NCI-H345 (cell line): ENCODE measurements around the gene FOLR2.

ENCODE experiments used
- DNase-seq: peaks from one replicate; lab custom pipeline; 2025; lab: John Stamatoyannopoulos, UW

Gene FOLR2

DNA sequence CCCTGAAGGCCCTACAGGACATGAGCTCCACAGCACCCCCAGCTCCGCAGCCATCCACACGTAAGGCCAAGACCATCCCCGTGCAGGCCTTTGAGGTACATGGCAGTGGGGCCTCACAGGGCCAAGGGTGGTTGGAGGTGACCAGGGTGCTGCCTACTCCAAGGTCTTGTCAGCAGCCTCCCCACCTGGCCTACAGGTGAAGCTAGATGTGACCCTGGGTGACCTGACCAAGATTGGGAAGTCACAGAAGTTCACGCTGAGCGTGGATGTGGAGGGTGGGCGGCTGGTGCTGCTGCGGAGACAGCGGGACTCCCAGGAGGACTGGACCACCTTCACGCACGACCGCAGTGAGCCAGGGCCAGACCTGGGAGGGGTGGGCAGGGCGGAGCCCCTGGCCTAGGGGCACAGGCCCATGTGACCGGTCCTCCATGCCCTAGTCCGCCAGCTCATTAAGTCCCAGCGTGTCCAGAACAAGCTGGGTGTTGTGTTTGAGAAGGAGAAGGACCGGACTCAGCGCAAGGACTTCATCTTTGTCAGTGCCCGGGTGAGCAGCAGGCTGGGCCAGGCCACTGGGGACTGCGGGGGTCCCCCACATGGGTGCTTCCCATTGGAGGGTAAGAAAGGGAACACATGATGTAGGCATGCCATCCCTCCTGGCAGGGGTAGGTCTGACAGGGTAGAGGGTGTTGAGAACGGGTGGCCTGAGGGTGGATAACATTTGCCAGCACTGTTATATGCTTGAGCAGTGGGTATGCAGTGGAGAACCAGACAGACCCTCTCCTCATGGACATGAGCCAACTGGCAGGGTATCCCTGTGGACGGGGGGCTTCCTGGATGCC is 13.6 kb downstream of the FOLR2 start:
- no peak for DNase-seq

DNA sequence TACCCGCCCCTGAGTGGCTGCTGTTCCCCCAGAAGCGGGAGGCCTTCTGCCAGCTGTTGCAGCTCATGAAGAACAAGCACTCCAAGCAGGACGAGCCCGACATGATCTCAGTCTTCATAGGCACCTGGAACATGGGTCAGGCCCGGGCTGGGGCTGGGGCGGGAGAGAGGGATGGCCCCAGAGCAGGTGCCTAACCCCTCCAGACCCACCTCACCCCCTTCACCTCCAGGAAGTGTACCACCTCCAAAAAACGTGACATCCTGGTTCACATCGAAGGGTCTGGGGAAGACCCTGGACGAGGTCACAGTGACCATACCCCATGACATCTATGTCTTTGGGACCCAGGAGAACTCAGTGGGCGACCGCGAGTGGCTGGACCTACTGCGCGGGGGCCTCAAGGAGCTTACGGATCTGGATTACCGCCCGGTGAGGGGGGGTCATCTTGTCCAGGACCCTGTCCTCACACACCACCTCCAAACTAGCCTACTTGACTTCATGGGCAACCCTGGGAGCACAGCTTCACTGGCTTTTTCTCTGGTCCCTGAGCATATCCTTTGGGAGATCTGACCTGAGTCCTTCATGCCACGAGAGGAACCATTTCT is 14.3 kb downstream of the FOLR2 start:
- DNase-seq = no peak

DNA sequence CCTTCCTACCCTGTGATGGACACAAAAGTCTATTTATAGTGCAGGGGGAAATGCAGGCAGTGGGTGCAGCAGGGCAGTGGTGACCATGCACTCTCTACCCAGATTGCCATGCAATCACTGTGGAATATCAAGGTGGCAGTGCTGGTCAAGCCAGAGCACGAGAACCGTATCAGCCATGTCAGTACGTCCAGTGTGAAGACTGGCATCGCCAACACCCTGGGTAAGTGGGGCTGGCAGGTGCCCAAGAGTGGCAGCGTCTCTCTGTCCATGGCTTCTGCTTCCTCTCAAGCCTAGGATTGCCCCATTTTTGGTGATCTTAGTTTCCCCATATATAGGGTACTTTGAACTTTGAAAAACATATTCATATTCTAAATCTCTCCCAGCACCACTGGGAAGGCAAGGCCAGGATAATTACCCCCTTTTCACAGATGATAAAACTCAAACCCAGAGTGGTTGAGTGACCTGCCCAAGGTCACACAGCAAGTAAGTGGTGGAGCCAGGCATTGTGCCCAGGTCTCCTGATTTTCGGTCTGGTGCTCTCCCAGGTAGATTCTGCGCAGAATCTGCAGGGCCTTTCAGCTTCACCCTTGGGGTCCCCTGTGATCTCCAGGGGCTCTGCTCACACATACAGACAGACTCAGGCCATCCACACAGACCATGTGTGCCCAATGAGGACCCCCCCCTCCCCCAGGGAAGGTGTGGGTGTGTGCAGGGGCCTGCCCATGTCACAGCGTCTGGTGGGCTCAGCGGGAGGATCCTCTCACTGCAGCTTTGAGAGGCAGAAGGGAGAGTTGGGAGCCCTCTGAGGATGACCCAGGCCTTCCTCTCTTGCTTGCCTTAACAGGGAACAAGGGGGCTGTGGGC is 15.0 kb downstream of the FOLR2 start:
- DNase-seq = no peak

DNA sequence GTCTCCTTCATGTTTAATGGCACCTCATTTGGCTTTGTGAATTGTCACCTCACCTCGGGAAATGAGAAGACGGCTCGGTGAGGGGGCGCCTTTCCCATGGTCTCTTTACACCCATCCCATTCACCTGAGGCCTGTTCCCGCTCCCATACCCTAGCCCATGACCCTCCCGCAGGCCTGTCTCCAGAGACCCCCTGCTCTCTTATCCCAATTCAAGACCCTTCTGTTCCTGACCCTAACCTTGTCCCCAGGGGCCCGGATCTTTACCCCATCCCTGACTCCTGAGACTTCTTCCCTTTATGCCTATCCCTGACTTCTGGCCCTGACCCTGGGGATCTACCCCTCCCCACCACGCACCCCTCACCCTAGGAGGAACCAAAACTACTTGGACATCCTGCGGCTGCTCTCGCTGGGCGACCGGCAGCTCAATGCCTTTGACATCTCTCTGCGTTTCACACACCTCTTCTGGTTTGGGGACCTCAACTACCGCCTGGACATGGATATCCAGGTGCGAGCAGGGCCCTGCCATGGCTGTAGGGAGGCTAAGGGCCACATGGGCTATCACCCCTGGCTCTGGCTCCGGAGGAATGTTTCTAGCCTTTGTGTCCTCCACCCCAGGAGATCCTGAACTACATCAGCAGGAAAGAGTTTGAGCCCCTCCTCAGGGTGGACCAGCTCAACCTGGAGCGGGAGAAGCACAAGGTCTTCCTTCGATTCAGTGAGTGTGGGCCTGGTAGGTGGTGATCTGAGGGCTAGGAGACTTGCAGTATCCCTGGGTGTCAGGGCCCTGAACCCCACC is 15.9 kb downstream of the FOLR2 start:
- no peak for DNase-seq

DNA sequence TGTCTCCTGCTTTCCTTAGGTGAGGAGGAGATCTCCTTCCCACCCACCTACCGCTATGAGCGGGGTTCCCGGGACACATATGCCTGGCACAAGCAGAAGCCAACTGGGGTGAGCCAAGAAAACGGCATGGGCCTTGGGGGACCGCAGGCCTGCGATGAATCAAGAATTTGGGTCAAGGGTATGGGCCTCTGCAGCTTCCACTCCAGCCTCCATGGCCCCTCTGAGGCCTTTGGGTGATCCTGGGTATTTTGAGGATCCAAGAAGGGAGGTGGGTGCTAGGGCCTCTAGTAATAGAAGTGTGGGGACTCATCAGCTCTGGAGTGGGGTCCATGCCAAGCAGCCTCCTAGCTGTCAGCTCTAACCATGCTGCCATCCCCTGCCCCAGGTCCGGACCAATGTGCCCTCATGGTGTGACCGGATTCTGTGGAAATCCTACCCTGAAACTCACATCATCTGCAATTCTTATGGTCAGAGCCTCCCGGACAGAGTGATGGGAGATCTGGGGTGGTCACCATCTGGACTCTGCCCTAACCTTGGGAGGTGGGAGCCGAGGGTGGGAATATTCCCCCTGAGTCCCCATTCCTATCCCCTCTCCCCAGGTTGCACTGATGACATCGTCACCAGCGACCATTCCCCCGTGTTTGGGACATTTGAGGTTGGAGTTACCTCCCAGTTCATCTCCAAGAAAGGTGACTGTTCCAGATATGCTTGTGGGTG is 16.6 kb downstream of the FOLR2 start:
- DNase-seq = no peak

DNA sequence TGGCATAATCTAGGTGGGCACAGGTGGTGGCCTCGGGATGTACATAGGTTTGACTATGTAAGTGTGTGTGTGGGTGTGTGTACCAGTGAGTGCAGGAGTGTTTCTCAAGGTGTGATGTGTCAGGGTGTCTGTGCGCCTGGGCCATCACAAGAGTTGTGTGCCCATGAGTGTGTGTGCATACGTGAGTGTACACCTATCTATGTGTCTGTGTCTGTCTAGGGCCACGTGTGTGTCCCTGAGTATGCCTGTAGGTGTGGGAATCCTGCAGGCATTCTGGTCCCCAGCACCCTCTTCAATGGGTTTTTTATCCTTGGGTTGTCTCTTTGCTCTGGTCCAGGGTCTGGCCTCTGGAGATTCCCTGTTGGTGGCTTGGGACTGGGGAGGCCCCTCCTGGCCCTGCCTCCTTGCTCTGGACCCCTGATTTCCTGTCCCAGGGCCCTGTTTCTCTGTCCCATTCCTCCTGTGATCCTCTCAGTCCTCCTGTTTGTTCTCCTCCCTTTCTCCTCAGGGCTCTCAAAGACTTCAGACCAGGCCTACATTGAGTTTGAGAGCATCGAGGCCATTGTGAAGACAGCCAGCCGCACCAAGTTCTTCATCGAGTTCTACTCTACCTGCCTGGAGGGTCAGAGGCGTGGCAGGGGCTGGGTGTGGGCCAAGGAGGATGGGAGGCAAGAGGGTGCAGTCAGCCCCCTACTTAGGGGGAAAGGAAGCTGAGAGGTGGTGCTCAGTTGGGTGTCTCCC is 17.3 kb downstream of the FOLR2 start:
- no peak for DNase-seq

DNA sequence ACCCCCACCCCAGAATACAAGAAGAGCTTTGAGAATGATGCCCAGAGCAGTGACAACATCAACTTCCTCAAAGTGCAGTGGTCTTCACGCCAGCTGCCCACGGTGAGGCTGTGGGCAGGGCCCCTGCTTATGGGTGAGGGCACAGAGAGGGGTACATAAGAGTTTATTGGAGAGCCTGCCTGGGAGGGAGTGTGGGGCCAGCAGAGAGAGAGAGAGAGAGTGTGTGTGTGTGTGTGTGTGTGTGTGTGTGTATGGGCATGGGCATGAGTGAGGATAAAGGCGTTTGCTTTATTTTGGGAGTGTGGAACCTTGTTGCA is 17.9 kb downstream of the FOLR2 start:
- no peak for DNase-seq

DNA sequence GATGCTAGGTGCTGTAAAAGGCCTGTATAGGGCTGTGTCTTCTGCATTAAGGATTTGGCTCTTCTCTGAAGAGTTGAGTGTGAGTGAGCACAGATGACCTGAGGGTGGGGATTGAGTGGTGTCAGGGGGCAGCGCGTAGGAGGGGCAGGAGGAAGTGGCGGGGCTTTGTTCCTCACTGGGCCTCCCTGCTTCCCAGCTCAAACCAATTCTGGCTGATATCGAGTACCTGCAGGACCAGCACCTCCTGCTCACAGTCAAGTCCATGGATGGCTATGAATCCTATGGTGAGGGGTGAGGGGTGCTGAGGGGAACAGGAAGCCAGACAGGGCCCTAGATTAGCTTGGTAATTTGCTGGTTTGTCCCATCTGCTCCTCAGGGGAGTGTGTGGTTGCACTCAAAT is 18.3 kb downstream of the FOLR2 start:
- no peak for DNase-seq

DNA sequence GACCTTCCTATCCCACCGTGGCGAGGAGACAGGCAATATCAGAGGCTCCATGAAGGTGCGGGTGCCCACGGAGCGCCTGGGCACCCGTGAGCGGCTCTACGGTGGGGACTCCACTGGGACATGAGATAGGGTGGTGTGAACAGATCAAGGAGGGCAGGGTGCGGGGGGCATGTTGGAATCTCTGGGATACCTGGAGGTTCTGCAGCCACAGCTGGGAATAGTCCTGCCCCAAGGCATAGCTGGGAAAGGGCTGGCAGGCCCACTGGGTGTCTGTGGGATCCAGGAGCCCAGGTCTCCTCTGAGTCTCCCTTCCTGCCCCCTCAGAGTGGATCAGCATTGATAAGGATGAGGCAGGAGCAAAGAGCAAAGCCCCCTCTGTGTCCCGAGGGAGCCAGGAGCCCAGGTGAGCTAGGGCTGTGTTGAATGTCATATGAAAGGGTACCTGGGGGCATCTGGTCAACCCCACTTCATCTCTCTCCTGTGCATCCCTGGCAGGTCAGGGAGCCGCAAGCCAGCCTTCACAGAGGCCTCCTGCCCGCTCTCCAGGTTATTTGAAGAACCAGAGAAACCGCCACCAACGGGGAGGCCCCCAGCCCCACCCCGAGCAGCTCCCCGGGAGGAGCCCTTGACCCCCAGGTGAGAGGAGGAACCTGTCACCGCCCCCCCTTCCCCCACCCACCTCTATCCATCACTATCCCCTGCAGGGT is 18.9 kb downstream of the FOLR2 start:
- DNase-seq = no peak

DNA sequence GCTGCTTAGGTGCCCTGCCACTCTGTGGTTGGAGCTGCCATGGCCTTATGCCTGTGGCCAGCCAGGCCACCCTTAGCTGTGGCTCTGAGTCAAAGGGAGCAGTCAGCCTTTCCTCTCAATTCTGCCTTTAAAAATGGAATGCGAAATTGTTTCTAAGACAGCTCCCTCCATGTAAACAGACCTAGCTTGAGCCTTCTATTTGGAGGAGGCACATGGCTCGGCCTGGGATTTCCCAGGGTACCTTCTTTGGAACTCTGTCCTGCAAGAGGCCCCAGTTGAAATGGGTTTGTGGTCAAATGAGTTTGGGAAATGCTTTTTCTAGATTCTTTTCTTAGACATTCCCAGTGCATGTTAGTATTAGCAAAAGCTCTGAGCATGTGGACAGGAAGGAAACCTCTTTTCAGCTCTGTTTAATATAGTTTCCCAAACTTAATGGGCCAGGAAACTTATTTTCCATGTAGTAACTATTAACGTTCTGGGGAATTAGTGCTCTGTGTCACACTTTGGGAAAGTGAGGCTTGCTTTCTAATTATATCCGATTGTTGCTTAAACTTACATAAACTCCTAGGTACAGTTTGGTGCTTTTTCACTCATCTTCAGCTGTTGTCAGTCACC is 19.6 kb downstream of the FOLR2 start:
- DNase-seq = no peak

DNA sequence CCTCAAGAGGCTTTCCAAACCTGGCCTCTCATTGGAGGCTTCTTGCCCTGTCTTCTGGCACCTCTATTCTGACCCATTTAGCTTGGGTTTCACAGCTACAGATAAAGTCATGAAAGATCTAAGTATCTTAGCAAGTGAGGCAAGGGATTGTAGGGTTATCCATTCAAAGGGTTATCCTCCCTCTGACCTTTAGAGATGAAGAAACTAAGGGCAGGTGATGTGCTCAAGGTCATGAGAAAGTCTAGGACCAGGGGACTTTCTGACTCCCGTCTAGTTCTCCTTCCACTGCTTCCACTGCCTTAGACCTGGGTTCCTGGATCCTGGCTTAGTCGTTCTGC is 20.1 kb downstream of the FOLR2 start:
- DNase-seq = no peak

DNA sequence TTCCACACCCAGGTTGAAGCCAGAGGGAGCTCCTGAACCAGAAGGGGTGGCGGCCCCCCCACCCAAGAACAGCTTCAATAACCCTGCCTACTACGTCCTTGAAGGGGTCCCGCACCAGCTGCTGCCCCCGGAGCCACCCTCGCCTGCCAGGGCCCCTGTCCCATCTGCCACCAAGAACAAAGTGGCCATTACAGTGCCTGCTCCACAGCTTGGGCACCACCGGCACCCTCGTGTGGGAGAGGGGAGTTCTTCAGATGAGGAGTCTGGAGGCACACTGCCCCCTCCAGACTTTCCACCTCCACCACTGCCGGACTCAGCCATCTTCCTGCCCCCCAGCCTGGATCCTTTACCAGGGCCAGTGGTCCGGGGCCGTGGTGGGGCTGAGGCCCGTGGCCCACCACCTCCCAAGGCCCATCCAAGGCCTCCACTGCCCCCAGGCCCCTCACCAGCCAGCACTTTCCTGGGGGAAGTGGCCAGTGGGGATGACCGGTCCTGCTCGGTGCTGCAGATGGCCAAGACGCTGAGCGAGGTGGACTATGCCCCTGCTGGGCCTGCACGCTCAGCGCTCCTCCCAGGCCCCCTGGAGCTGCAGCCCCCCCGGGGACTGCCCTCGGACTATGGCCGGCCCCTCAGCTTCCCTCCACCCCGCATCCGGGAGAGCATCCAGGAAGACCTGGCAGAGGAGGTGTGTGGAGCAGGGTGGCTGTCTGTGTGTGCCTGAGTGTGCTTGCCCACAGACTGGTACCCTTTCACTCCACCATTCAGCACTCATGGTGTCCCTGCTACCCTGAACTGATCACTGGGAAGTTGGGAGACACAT is 20.7 kb downstream of the FOLR2 start:
- no peak for DNase-seq

DNA sequence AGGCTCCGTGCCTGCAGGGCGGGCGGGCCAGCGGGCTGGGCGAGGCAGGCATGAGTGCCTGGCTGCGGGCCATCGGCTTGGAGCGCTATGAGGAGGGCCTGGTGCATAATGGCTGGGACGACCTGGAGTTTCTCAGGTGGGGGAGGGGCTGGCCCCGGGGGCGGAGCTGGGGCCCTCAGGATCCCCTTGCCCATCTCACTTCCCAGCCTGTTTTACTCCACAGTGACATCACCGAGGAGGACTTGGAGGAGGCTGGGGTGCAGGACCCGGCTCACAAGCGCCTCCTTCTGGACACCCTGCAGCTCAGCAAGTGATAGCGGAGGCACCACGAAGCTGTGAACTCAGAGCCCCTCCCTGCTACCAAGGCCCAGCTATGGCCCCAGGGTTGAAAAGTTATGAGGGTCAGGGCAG is 21.5 kb downstream of the FOLR2 start:
- DNase-seq = peak; percentile 78

DNA sequence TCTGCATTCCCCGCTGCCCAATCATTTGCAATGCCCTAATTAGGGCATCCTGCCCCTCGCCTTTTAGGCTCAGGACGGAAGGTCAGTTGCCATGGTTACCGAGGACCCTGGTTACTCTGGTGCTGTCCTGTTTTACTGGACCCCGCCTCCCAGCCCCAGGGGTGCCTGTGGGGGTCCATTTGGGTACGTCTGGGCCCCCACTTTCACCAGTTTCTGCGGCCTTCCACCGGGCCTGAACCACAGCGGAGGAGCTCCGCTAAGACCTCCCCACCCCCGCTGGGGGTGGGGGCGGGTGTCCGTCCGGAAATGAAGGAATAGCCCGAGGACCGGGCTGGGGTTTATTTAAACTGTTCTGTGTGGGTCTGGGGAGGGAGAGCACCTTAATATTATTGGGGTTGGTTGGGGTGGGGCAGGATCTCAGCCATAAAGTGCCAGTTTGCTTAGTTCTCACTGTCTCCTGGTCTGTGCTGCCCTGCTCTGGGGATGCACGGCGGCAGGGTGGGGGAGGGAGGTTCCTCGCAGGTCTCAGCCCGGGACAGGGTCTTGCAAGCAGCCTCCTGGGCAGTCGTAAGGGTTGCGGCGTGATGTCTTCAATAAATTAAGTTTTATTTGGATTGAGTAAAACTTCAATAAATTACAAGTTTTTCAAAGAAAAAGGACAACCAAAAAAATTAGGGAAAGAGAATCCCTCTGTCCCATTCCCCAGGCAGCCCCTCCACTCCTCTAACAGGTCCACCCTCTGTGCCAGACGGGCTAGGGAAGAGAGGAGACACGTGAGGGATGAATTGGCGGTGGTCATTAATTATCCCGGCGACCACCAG is 22.1 kb downstream of the FOLR2 start:
- no peak for DNase-seq

DNA sequence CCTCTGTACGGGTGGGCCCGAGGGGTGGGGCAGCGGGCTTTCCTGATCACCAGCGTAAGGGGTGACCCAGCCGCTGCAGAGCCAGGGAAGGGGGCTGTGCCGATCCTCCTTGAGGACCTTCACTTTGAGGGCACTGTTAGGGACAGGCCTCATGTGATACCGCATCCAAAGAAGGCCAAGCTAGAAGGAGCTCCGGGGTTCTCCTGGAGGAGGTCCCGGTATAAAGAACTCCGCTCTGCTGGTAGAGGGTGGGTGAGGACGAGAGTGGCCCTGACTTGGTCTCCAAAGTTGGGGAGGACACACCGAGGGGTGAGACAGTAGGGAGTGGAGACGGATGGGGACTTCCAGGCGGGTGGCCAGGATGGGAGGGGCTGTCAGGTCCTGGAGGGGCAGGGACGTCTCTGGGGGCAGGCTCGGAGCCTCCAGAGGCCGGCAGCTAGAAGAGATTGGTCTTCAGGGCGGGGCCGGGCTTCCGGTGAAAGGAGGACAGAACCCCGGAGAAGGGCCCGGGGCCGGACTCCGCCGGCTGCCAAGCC is 22.8 kb downstream of the FOLR2 start:
- DNase-seq = peak; percentile 54

DNA sequence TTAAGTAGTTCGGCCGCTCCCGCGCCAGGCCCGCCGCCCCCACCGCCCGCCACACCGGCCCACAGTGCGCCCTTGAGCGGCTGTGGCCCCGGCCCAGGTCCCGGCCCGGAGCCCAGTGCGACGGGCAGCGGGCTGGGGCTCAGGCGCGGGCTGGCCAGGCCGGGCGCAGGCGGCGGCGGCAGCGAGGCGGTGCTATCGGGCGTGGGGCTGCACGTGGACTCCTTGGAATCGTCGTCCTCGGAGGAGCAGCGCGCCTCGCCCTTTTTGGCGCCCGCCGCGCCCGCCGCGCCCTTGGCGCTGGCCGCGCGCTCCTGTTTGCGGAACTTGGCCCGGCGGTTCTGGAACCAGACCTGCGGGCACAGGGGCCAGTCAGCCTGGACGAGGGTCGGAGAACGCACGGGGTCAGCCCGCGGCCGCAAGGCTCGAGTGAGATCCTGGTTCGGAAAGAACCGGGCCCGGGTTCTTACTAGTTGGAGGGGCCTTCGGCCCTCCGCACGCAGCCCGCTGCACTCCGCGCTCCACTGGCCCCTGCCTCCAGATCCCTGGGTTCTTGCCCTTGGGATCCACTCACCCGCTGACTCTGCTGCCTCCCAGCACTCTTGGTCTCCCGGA is 23.4 kb downstream of the FOLR2 start:
- no peak for DNase-seq
